ENCODE measurements around the gene RACGAP1.

- TF ChIP-seq, protein P1, sequence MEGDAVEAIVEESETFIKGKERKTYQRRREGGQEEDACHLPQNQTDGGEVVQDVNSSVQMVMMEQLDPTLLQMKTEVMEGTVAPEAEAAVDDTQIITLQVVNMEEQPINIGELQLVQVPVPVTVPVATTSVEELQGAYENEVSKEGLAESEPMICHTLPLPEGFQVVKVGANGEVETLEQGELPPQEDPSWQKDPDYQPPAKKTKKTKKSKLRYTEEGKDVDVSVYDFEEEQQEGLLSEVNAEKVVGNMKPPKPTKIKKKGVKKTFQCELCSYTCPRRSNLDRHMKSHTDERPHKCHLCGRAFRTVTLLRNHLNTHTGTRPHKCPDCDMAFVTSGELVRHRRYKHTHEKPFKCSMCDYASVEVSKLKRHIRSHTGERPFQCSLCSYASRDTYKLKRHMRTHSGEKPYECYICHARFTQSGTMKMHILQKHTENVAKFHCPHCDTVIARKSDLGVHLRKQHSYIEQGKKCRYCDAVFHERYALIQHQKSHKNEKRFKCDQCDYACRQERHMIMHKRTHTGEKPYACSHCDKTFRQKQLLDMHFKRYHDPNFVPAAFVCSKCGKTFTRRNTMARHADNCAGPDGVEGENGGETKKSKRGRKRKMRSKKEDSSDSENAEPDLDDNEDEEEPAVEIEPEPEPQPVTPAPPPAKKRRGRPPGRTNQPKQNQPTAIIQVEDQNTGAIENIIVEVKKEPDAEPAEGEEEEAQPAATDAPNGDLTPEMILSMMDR (IDR thresholded peaks at IDR 0.05): no peak
- no peak for TF ChIP-seq POLR2A (IDR thresholded peaks at IDR 0.05)
Measured at GRCh38 chr12:50041062-50041860, 16.0 kb upstream of the RACGAP1 start.

All from testis (tissue), 2 donors.